ENCODE results near the gene ESRRA. TPM values are rescaled to one million over a fixed set of nuclear protein-coding genes. Genes with fewer than 3 reads are reported as not detected.

ESRRA gene
- total and polyA plus RNA-seq, 9 donors = 2.3 to 17.4 (median 11.9) TPM

GRCh38 chr11:64341429-64341828, 36.1 kb downstream of the ESRRA start:
- intact Hi-C loops (cut with DNase I) = no loop called here
- Histone ChIP-seq H3K9me3 (no peaks in the 10 kb centered on the region), H3K27me3 (no peaks in the 10 kb centered on the region), H3K27ac (no peak overlapping the region), H3K36me3 (no peaks in the 10 kb centered on the region), H3K4me1 (ENCODE audit: insufficient read depth) (peaks cover 2% of the 10 kb centered on the region), H3K4me3 (no peak overlapping the region)
- TF ChIP-seq EP300 (IDR thresholded peaks at IDR 0.05) = no peak
- no peak for TF ChIP-seq POLR2A (IDR thresholded peaks at IDR 0.05)
- TF ChIP-seq CTCF (IDR thresholded peaks at IDR 0.05) = no peak
- DNase-seq = no peak
- 81 to 92% (median 90%) methylated on average over 21 of the region's 21 CpGs for WGBS, 3 donors

GRCh38 chr11:64341851-64342791, 36.8 kb downstream of the ESRRA start:
- no peaks in the 10 kb centered on the region for H3K9me3 ChIP-seq
- intact Hi-C loops (cut with DNase I) = no loop called here
- DNase-seq = peak; percentile 83 to 92 (median 85)
- H3K27me3 ChIP-seq = no peaks in the 10 kb centered on the region
- no peaks in the 10 kb centered on the region for H3K36me3 ChIP-seq
- TF ChIP-seq EP300 (IDR thresholded peaks at IDR 0.05) = no peak
- no peak for TF ChIP-seq POLR2A (IDR thresholded peaks at IDR 0.05)
- peak in 2 of 3 donors; percentile 37 to 47 for TF ChIP-seq CTCF (IDR thresholded peaks at IDR 0.05)
- 14 to 22% (median 17%) methylated on average over 33 to 55 of the region's 55 CpGs for WGBS, 3 donors
- H3K4me1 ChIP-seq (ENCODE audit: insufficient read depth) = peaks cover 2% of the 10 kb centered on the region
- no peak overlapping the region for H3K27ac ChIP-seq
- peak overlapping the region; percentile 39 for H3K4me3 ChIP-seq

- WGBS, 3 donors = 55 to 69% (median 60%) methylated on average over 25 to 29 of the region's 29 CpGs
- intact Hi-C loops (cut with DNase I) = no loop called here
- Histone ChIP-seq H3K4me1 (ENCODE audit: insufficient read depth) (peaks cover 2% of the 10 kb centered on the region), H3K36me3 (no peaks in the 10 kb centered on the region), H3K4me3 (peak overlapping the region; percentile 39), H3K9me3 (no peaks in the 10 kb centered on the region), H3K27me3 (no peaks in the 10 kb centered on the region), H3K27ac (no peak overlapping the region)
- TF ChIP-seq EP300 (IDR thresholded peaks at IDR 0.05) = no peak
- TF ChIP-seq POLR2A (IDR thresholded peaks at IDR 0.05) = no peak
- TF ChIP-seq CTCF (IDR thresholded peaks at IDR 0.05) = no peak
- peak in 1 of 5 donors; percentile 57 for DNase-seq
Observed at GRCh38 chr11:64342869-64343745, 37.8 kb downstream of the ESRRA start.

- intact Hi-C loops (cut with DNase I) = no loop called here
- Histone ChIP-seq H3K27me3 (no peaks in the 10 kb centered on the region), H3K36me3 (no peaks in the 10 kb centered on the region), H3K4me3 (no peak overlapping the region), H3K4me1 (ENCODE audit: insufficient read depth) (peaks cover 2% of the 10 kb centered on the region), H3K27ac (no peak overlapping the region), H3K9me3 (no peaks in the 10 kb centered on the region)
- WGBS, 3 donors = 81 to 89% (median 81%) methylated on average over 18 of the region's 18 CpGs
- DNase-seq = no peak
- no peak for TF ChIP-seq CTCF (IDR thresholded peaks at IDR 0.05)
- TF ChIP-seq EP300 (IDR thresholded peaks at IDR 0.05) = no peak
- no peak for TF ChIP-seq POLR2A (IDR thresholded peaks at IDR 0.05)
Observed at GRCh38 chr11:64343767-64344559, 38.6 kb downstream of the ESRRA start.
